Stimulated activated CD8-positive, alpha-beta memory T cell treated with anti-CD3 and anti-CD28 coated beads, Interleukin-12 subunit alpha, Interleukin-12 subunit beta, amount 100 ng/mL, for 4 hours (primary cell): ENCODE measurements around the gene GPR161.

Experiments used
- DNase-seq: peaks from one replicate; pipeline ENCODE4 v3.0.0-alpha.2; 2020; ENCODE audit warnings: low read depth

The GPR161 gene

GRCh38 chr1:168148916-168149315, 12.2 kb upstream of the GPR161 start:
- DNase-seq, result no peak

DNA sequence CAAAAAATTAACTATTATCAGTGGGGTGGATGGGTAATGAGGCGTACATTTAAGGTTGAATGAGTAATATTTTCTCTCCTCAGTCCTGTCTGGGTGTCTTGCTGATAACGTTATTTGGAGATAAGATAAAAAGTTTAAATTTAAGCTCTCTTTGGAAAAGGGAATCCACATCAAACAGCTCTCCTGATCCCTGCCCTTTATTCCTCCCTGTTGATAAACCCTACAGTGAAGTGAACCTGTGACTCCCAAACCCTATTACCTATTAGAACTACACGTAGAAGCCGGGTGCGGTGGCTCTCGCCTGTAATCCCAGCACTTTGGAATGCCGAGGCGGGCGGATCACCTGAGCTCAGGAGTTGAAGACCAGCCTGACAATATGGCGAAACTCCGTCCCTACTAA, 9.9 kb upstream of the GPR161 start:
- DNase-seq, result no peak

DNA sequence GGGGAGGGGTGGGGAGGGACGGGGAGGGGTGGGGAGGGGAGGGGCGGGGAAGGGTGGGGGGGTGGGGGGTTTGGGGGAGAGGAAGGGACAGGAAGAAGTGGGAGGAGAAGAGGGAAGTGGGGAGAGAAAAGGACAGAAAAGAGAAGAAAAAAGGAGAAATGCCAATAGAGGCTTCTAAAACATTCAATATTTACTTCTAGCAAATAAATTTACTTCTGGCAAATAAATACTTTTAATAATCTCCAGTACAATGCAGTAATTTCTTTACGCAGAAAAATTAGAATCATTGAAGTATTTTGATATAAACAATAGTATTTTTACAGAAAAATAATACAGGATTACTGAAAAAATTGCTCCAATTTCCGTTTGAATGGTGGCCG, 9.4 kb upstream of the GPR161 start:
- DNase-seq, result no peak

DNA sequence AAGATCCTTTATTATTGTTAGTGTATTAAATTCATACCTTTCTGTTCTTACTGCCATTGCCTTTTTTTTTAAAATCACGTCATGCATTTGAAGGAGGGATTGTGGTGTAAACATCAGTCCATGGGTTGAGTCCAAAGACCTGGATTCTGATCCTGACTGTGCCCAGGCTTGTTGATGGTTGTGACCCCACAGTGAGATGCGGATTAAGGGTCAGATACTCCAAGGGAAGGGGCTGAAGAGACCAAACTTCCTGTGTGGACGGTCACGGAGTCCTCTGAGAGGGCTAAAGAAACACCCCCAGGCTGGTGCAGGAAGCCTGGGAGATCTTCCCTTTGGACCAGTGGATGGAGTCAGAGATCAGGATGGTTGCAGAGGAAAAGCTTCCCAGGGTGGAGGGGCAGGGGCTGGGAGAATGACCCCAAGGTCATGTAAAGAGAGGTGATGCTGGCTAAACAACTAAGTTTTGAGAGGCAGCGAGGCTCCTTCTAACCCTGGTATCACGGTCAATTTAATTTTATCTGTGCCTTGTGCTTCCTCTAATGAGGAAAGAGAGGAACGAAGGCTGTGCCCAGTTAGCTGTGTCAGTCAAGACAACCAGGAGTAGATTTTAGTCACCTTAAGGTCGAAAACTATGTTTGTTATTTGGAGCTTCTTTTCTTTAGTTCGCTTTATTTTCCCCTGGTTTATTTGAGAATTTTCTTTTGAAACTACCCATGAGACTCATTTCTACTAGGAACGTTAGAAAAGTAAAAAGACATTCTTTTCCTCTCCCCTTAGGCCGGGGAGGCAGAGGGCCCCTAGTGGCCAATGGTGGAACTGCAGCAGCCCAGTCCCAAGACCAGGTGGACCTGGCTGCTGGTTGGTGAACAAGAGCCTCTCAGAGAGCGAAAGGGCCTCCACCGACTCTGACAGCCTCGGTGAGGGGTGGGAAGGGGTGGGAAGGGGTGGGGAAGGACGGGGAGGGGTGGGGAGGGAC, 8.7 kb upstream of the GPR161 start:
- DNase-seq, result peak; percentile 64

- DNase-seq, result no peak
Observed at GRCh38 chr1:168141871-168142385, 5.2 kb upstream of the GPR161 start.

DNA sequence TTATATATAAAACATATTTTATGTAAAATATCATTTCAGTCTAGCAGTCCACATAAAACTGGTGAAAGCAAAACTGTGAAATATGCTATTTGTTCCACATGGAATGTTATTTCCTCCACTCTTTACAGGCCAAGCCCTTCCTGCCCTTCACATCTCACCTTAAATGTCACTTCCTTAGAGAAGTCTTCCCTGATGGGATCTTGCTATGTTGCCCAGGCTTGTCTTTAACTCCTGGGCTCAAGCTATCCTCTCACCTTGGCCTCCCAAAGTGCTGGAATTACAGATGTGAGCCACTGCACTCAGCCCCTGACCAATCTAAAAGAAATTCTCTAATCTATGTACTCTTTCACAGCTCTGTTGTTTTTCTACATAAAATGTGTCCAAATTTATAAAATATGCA, 2.3 kb upstream of the GPR161 start:
- DNase-seq, result no peak

DNA sequence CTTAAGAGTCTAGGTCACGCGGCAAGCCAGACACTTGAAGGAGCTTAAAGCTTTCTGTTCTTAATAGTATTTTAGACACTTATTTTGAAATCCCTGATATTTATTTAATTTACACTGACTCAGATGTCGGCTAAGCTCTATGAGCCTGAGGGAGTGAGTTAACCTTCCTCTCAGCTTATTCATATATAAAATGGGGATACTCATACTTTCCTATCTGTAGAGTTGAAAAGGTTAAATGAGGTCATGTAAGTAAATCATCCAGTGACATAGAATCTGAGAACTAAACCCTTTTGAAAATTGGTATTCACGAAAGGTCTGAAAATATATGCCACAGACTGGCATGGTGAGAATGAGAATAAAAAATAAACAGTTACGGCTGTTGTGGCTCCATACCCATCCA, 1.4 kb upstream of the GPR161 start:
- no peak for DNase-seq

DNA sequence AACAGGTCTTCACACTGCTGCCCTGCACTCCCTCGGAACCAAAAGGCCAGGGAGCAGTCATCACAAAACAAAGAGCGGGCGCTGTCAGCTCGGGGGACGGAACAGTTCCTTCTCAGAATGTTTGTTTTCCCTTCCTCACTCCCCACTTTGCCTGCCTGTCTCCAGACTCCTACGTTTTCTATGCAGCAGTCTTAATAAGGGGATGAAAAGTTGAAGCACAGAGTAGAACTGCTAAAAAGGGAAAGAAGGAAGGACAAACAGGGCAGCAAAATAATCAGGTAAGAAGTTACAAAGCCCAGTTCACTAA, 738 bp upstream of the GPR161 start:
- DNase-seq, result no peak

- no peak for DNase-seq
Observed at GRCh38 chr1:168135921-168136708, 615 bp downstream of the GPR161 start.

GRCh38 chr1:168135116-168135920, 1.4 kb downstream of the GPR161 start:
- DNase-seq, result no peak

- no peak for DNase-seq
Observed at GRCh38 chr1:168134642-168135041, 2.1 kb downstream of the GPR161 start.

- no peak for DNase-seq
Observed at GRCh38 chr1:168134132-168134531, 2.6 kb downstream of the GPR161 start.

GRCh38 chr1:168129933-168130332, 6.8 kb downstream of the GPR161 start:
- no peak for DNase-seq

GRCh38 chr1:168127503-168127902, 9.2 kb downstream of the GPR161 start:
- no peak for DNase-seq

GRCh38 chr1:168125051-168125450, 11.7 kb downstream of the GPR161 start:
- DNase-seq, result no peak

- no peak for DNase-seq
Observed at GRCh38 chr1:168121401-168122011, 15.2 kb downstream of the GPR161 start.

DNA sequence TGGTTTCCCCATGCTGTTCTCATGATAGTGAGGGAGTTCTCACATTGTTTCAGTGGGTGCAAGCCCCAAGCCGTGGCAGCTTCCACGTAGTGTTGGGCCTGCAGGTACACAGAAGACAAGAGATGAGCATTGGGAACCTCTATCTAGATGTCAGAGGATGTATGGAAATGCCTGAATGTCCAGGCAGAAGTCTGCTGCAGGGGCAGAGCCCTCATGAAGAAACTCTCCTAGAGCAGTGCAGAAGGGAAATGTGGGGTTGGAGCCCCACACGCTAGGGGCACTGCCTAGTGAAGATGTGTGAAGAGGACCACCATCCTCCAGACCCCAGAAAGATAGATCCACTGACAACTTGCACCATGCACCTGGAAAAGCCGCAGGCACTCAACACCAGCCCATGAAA, 17.0 kb downstream of the GPR161 start:
- no peak for DNase-seq

DNA sequence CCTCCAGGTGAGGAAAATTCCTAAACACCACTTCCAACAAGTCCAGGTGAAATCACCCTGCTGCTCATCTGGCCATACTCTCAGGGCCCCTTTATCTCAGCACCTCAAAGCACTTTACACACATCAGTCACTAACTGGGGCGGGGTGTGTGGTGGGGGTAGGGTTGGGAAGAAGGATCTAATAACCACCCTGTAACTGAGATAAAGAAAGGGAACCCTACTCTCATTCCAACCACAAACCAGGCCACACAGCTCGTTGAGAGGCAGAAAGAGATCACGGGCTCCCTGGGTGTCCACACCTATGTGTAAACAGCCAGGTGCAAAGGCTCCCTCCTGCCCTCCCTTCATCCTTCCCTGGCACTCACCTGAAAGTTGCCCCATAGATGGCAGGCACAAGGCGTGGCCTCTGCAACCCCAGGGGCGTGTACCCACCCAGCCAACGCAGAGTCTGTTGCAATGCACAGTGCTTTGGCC, 20.4 kb downstream of the GPR161 start:
- DNase-seq, result no peak

GRCh38 chr1:168114845-168115244, 21.9 kb downstream of the GPR161 start:
- DNase-seq, result no peak

- DNase-seq, result no peak
Observed at GRCh38 chr1:168112673-168113305, 23.9 kb downstream of the GPR161 start.

GRCh38 chr1:168110896-168111545, 25.7 kb downstream of the GPR161 start:
- no peak for DNase-seq
